Measurements from ENCODE around the gene RPL3. TPM values are rescaled to one million over a fixed set of nuclear protein-coding genes. Genes with fewer than 3 reads are reported as not detected.

Gene RPL3
- total and polyA plus RNA-seq, 2 of the 4 experiments (the other 2 are of a cell fraction) = 2,871 to 3,312 TPM

- DNase-seq = no peak
- in situ Hi-C loops (cut with MboI; ENCODE audit: low sequenced_read_pairs) (loop anchor here (5.0 to 10.0 kb wide), 3 partner anchors 141 to 309 kb away; partner anchors contain the start of gene ATF4), dilution Hi-C loops (cut with HindIII; ENCODE audit: low sequenced_read_pairs, unreplicated experiment) (no loop called here), intact Hi-C loops (cut with micrococcal nuclease) (loop anchor here (10.0 kb wide), 2 partner anchors 309 to 549 kb away; no protein-coding TSS in a partner anchor)
- Histone ChIP-seq H4K91ac (ENCODE audit: insufficient read depth, low read depth, low read length) (no peak overlapping the region), H2AK5ac (ENCODE audit: low read depth, low read length) (no peak overlapping the region), H2BK20ac (ENCODE audit: low read depth, low read length) (no peak overlapping the region), H3K18ac (ENCODE audit: low read depth, low read length) (no peak overlapping the region), H4K5ac (ENCODE audit: low read depth, low read length) (no peak overlapping the region), H3K27ac (ENCODE audit: insufficient read depth, low read length) (peak overlapping the region; percentile 11; the same call in 1 of the 2 replicates), H3K27me3 (ENCODE audit: control insufficient read depth, insufficient read depth, low read length) (no peaks in the 10 kb centered on the region), H3K36me3 (ENCODE audit: control insufficient read depth, insufficient read depth, low read length) (peaks cover 81% of the 10 kb centered on the region), H3K56ac (ENCODE audit: extremely low read depth, insufficient read depth, low read length) (no peak overlapping the region), H2AFZ (replicated peaks; ENCODE audit: low read length, poor library complexity) (no peak overlapping the region), H3K4me1 (ENCODE audit: control insufficient read depth, insufficient read depth, low read length) (peaks cover 33% of the 10 kb centered on the region), H3K9me1 (ENCODE audit: insufficient read depth, low read length) (peaks cover 2% of the 10 kb centered on the region; the same call in 1 of the 2 replicates), H4K8ac (ENCODE audit: low read depth in 2 of 2, low read length in 2 of 2) (no peak overlapping the region), H2BK15ac (ENCODE audit: low read depth, low read length) (no peak overlapping the region), H3K4me2 (ENCODE audit: low read depth, low read length) (no peak overlapping the region), H2AK9ac (replicated peaks; ENCODE audit: low read depth, low read length, poor library complexity) (peak overlapping the region; percentile 69), H3K9ac (ENCODE audit: low read depth, low read length) (no peak overlapping the region), H4K20me1 (ENCODE audit: insufficient read depth, low read length) (peaks cover 99% of the 10 kb centered on the region), H3K9me3 (ENCODE audit: control insufficient read depth, insufficient read depth, low read length) (no peaks in the 10 kb centered on the region), H3K79me1 (ENCODE audit: low read depth in 1 of 2, low read length in 2 of 2) (peaks cover 23 to 83% of the 10 kb centered on the region in 2 experiments), H3K4ac (ENCODE audit: low read depth, low read length) (no peak overlapping the region), H3K14ac (replicated peaks; ENCODE audit: low read depth, low read length) (no peak overlapping the region), H2BK5ac (ENCODE audit: low read depth, low read length, poor library complexity, severe bottlenecking) (peak overlapping the region; percentile 18), H3K4me3 (ENCODE audit: insufficient read depth, low read depth, low read length) (no peak overlapping the region), H2BK120ac (ENCODE audit: low read depth, low read length) (no peak overlapping the region), H3K23ac (ENCODE audit: low read depth, low read length) (peak overlapping the region; percentile 29)
- BruUV-seq (replicated peaks) = TSS peak; percentile 8
- ChIA-PET POLR2A (ENCODE audit: unreplicated experiment) (interaction anchor here (0.6 kb wide), 1 partner anchor 61 kb away, joined by 3 read pairs; no protein-coding TSS in a partner anchor), CTCF (no interaction called here)
- 85% methylated on average over 4 of the region's 20 CpGs; no CpG with 5 or more reads in 1 of the 2 experiments for WGBS, 2 experiments (ENCODE audit: extremely low coverage in 2 of 2, insufficient read length in 1 of 2)
- ATAC-seq (ENCODE audit: low read depth) = no peak
- TF ChIP-seq RCOR1 (IDR thresholded peaks at IDR 0.05; ENCODE audit: insufficient replicate concordance, low read length) = no peak
- no peak for TF ChIP-seq RAD21 (IDR thresholded peaks at IDR 0.05; ENCODE audit: low read length)
- no peak for TF ChIP-seq RFX5 (IDR thresholded peaks at IDR 0.05; ENCODE audit: low read depth, low read length)
- no peak for TF ChIP-seq MAZ (IDR thresholded peaks at IDR 0.05; ENCODE audit: borderline replicate concordance, low read depth, low read length)
- TF ChIP-seq ELK1 (IDR thresholded peaks at IDR 0.05; ENCODE audit: borderline replicate concordance, low read depth, low read length) = no peak
- TF ChIP-seq MAFK (IDR thresholded peaks at IDR 0.05; ENCODE audit: low read depth, low read length) = no peak
- no peak for TF ChIP-seq FOS (IDR thresholded peaks at IDR 0.05; ENCODE audit: low read depth, low read length)
- TF ChIP-seq CTCF (conservative IDR thresholded peaks at IDR 0.05; ENCODE audit: low read depth, low read length) = no peak
- TF ChIP-seq NFE2L2 (IDR thresholded peaks at IDR 0.05; ENCODE audit: low read depth, low read length) = no peak
- TF ChIP-seq POLR2A (IDR thresholded peaks at IDR 0.05; ENCODE audit: low read depth, low read length) = no peak
- TF ChIP-seq CEBPB (IDR thresholded peaks at IDR 0.05; ENCODE audit: low read depth, low read length) = no peak
- no peak for TF ChIP-seq MXI1 (IDR thresholded peaks at IDR 0.05; ENCODE audit: borderline replicate concordance, low read depth, low read length)
- TF ChIP-seq CHD1 (IDR thresholded peaks at IDR 0.05; ENCODE audit: low read depth, low read length) = no peak
- no peak for TF ChIP-seq BHLHE40 (IDR thresholded peaks at IDR 0.05; ENCODE audit: low read depth, low read length)
- TF ChIP-seq SMC3 (IDR thresholded peaks at IDR 0.05; ENCODE audit: low read depth, low read length) = no peak
Observed at GRCh38 chr22:39313258-39314001, 6.0 kb downstream of the RPL3 start.

All from IMR-90 (cell line).